22Rv1 (cell line): ENCODE measurements around the gene RALY.
A peak's percentile ranks its signal among the peaks of the same experiment; 100 is the strongest.

Source experiments
- CTCF ChIP-seq: fragments of 450-650 bp; IDR thresholded peaks from 2 replicates; pipeline ENCODE4 v1.5.1; 2017; ENCODE audit warnings: mild to moderate bottlenecking
- ZFX ChIP-seq: fragments of 450-650 bp; IDR thresholded peaks from 2 replicates; pipeline ENCODE4 v1.6.1; 2017; ENCODE audit warnings: antibody characterized with exemption, borderline replicate concordance

GRCh38 chr20:34129518-34130162 is 135.9 kb downstream of the RALY start:
- TF ChIP-seq CTCF (peak; percentile 88), ZFX (no peak)
